Prostate gland (tissue), 2 donors: ENCODE measurements around the gene RGS11. TPM values are rescaled to one million over a fixed set of nuclear protein-coding genes. Genes with fewer than 3 reads are reported as not detected.

Experiments used
- DNase-seq: peaks from one replicate; pipeline ENCODE4 v3.0.0-alpha.2; 2019; ENCODE audit warnings: low spot score
- H3K27ac ChIP-seq, 2 donors: fragments of 200-600 bp; sonication (generic); 2 replicates each; pipeline ENCODE4 v1.5.1; 2017 to 2019
- H3K27me3 ChIP-seq: fragments of 200-600 bp; sonication (generic); replicated peaks from 2 replicates; pipeline ENCODE4 v1.5.1; 2019; ENCODE audit not compliant: insufficient read depth
- H3K36me3 ChIP-seq, 2 donors: fragments of 200-600 bp; sonication (generic); 1 replicate in 1 of 2; 2 replicates in 1 of 2; pipeline versions ENCODE4 v1.5.1 to v1.8.1; 2017 to 2019
- H3K4me1 ChIP-seq: fragments of 200-600 bp; sonication (generic); replicated peaks from 2 replicates; pipeline ENCODE4 v1.5.1; 2019
- H3K4me3 ChIP-seq, 2 donors: fragments of 200-600 bp; sonication (generic); 2 replicates each; pipeline ENCODE4 v1.5.1; 2017 to 2019
- H3K9me3 ChIP-seq: fragments of 200-600 bp; sonication (generic); 2 replicates; pipeline ENCODE4 v1.5.1; 2017
- POLR2A ChIP-seq: fragments of 450-650 bp; IDR thresholded peaks from one replicate; pipeline ENCODE4 v1.6.1; 2016; ENCODE audit warnings: antibody characterized with exemption, mild to moderate bottlenecking
- POLR2AphosphoS5 ChIP-seq: sonication (generic); formaldehyde crosslinking; IDR thresholded peaks from one replicate; pipeline ENCODE4 v1.6.1; 2017; ENCODE audit warnings: antibody characterized with exemption
- WGBS: methylation state at CpG from one replicate; pipeline ENCODE4 v1.1.5; 2018; 5-methylcytosine and 5-hydroxymethylcytosine counted together
- intact Hi-C: fragments of 100-400 bp; cut with DNase I; formaldehyde crosslinking; loops from one replicate; pipeline ENCODE4 v1.14.2; 2022
- total RNA-seq, 2 donors: library from RNA; depleted of rRNA; stranded (reverse); fragments of >200 nt; gene quantifications; one replicate each; pipeline ENCODE4 v1.1.0, GENCODE V29; 2016
- TF ChIP-seq, protein P1 (sequence below), 4 experiments: fragments of 200-600 bp in 2 of 4; fragments of 450-650 bp in 2 of 4; sonication (generic) in 2 of 4; IDR thresholded peaks; 1 replicate in 3 of 4; 2 replicates in 1 of 4; pipeline ENCODE4 v1.5.1; 2016 to 2019; ENCODE audit warnings: antibody characterized with exemption in 4 of 4, mild to moderate bottlenecking in 2 of 4, moderate library complexity in 2 of 4

Gene RGS11
- total RNA-seq, 2 donors from 2014 or later = 2.3 to 5.9 TPM

DNA sequence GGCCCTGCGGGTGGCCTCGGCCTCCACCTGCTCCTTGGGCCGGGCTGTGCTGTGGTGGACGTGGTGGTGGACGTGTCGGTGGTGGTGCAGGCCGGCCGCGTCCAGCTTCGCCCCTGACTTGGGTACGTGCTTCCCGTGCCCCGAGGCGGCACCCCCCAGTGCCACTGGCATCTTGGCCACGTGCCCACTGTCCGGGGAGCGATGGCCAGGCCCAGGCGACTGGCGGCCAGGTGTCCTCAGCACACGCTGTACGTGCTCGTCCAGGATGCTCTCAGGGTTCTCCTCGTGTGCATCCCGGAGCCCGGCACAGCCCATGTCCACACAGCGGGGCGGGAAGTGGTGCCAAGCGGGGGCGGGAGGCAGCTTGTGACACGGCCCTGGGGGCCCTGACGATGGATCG lies 22.1 kb upstream of the RGS11 start:
- WGBS = 93% methylated on average over 26 of the region's 32 CpGs
- H3K4me3 ChIP-seq = no peak overlapping the region
- H3K36me3 ChIP-seq = no peaks in the 10 kb centered on the region
- H3K27me3 ChIP-seq = no peaks in the 10 kb centered on the region
- H3K9me3 ChIP-seq = no peaks in the 10 kb centered on the region
- no peak overlapping the region for H3K27ac ChIP-seq
- H3K4me1 ChIP-seq = no peaks in the 10 kb centered on the region
- TF ChIP-seq POLR2A = no peak
- TF ChIP-seq POLR2AphosphoS5 = no peak
- TF ChIP-seq, protein P1, sequence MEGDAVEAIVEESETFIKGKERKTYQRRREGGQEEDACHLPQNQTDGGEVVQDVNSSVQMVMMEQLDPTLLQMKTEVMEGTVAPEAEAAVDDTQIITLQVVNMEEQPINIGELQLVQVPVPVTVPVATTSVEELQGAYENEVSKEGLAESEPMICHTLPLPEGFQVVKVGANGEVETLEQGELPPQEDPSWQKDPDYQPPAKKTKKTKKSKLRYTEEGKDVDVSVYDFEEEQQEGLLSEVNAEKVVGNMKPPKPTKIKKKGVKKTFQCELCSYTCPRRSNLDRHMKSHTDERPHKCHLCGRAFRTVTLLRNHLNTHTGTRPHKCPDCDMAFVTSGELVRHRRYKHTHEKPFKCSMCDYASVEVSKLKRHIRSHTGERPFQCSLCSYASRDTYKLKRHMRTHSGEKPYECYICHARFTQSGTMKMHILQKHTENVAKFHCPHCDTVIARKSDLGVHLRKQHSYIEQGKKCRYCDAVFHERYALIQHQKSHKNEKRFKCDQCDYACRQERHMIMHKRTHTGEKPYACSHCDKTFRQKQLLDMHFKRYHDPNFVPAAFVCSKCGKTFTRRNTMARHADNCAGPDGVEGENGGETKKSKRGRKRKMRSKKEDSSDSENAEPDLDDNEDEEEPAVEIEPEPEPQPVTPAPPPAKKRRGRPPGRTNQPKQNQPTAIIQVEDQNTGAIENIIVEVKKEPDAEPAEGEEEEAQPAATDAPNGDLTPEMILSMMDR (IDR thresholded peaks at IDR 0.05) = no peak
- DNase-seq = no peak
- intact Hi-C loops = no loop called here

DNA sequence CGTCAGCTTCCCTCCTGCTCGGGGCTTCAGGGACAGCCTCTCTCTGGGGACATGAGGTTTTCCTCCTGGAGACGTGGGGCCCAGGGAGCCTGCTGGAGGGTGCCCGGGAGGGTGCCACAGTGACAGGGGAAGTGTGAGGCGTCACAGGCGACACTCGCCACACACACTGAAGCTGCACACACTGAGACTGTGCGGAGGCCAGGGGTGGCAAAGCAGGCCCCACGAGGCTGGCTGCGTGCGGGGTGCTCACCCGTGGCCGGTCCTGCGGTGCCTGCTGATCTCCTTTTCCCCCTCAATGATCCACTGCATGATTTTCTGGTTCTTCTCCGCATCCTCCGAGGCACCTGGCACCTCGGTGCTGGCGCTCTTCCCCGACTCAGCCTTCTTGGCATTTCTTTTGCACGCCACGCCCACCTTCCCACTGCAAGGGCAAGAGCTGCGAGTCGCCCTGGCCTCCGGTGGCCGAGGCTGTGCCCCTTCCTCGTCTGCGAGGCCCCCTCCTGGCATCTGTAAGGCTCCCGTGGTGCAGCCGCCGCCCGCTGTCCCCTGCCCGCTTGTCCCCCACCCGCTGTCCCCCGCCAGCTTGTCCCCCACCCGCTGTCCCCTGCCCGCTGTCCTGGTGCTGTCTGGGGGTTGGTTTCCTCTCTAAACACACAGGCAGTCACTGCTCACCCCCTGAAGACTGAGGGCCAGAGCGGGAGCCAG lies 21.2 kb upstream of the RGS11 start:
- no peak overlapping the region for H3K4me3 ChIP-seq
- intact Hi-C loops = no loop called here
- H3K9me3 ChIP-seq = no peaks in the 10 kb centered on the region
- no peaks in the 10 kb centered on the region for H3K4me1 ChIP-seq
- WGBS = 84% methylated on average over 37 of the region's 37 CpGs
- no peaks in the 10 kb centered on the region for H3K36me3 ChIP-seq
- TF ChIP-seq POLR2AphosphoS5 (no peak), POLR2A (no peak)
- TF ChIP-seq, protein P1 (IDR thresholded peaks at IDR 0.05) = no peak
- DNase-seq = no peak
- H3K27me3 ChIP-seq = no peaks in the 10 kb centered on the region
- no peak overlapping the region for H3K27ac ChIP-seq

DNA sequence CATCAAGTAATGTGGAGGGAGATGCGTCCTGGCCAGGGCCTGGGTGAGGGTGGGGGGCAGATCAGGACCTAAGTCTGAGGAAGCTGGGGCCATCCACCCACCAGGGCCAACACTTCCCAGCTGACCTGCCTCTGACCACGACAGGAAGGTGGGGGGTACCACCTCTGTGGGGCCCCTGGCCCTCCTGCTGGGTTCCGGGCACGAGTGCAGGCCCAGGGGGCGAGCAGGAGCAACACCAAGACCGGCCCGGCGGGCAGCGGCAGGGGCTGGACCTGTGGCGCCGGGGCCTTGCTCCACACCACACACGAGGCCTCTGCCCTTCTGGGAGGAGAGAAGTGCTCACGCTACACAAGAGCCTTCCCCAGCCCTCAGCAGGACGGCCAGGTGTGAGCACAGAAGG lies 20.5 kb upstream of the RGS11 start:
- no peaks in the 10 kb centered on the region for H3K36me3 ChIP-seq
- no peak overlapping the region for H3K4me3 ChIP-seq
- H3K27ac ChIP-seq = no peak overlapping the region
- TF ChIP-seq POLR2A (no peak), POLR2AphosphoS5 (no peak)
- TF ChIP-seq, protein P1 (IDR thresholded peaks at IDR 0.05) = no peak
- no peaks in the 10 kb centered on the region for H3K9me3 ChIP-seq
- DNase-seq = no peak
- 95% methylated on average over 7 of the region's 14 CpGs for WGBS
- intact Hi-C loops = no loop called here
- H3K4me1 ChIP-seq = no peaks in the 10 kb centered on the region
- no peaks in the 10 kb centered on the region for H3K27me3 ChIP-seq

DNA sequence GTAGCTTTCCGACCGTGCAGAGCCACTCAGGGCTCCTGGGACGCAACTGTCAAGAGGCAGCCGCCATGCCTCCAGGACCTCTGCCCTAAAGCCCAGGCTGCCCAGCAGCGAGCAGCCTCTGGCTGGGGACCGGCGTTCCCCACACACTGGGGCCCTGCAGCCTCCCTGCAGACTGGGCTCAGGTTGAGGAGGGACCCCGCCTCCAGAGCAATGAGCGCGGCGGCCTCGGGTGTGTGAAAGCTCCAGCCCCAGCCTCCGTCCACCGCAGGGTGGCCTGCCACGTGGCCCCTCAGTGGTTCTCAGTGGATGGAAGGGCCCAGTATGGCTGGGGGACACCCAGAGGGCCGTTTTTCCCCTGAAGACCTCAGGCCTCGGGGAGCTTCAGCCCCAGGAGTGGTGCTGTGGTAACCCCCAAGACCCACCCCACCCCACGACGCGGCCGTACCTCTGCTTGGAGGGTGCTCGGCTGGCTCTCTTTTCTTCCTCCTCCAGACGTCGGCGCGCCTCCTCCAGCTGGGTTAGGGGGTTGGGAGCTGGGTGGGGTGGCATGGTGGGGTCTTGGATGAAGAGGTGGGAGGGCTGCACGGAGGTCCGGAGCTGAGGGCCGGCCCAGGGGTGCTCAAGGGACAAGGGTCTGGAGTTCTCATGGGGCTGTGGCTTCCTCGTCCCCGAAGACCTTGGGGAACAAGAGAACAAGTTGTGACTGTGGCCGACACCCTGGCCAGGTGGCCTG lies 17.5 kb upstream of the RGS11 start:
- Histone ChIP-seq H3K4me1 (no peaks in the 10 kb centered on the region), H3K27ac (no peak overlapping the region), H3K9me3 (no peaks in the 10 kb centered on the region), H3K36me3 (peaks cover 5 to 6% of the 10 kb centered on the region in 2 donors), H3K4me3 (no peak overlapping the region), H3K27me3 (no peaks in the 10 kb centered on the region)
- TF ChIP-seq POLR2A (no peak), POLR2AphosphoS5 (no peak)
- TF ChIP-seq, protein P1 (IDR thresholded peaks at IDR 0.05) = no peak
- WGBS = 91% methylated on average over 32 of the region's 32 CpGs
- intact Hi-C loops = no loop called here
- DNase-seq = no peak
